CD4-positive, CD25-positive, alpha-beta regulatory T cell (primary cell): ENCODE results near the gene DNAJC28. TPM values are rescaled to one million over a fixed set of nuclear protein-coding genes. Genes with fewer than 3 reads are reported as not detected.
"Not testable (repeated sequence)": the region's sequence is repeated elsewhere in the genome, so short reads cannot be mapped to it uniquely, and the experiment has no call there.

ENCODE experiments used
- ATAC-seq, 2 donors: fragments of 150-1000 bp; cut with Tn5 transposase; one replicate each; pipeline ENCODE4 v1.10.0; 2021; ENCODE audit warnings: low read depth in 2 of 2, moderate number of reproducible peaks in 2 of 2, moderate library complexity in 1 of 2
- DNase-seq, 3 donors: peaks; one replicate each; pipeline versions ENCODE4 v3.0.0 to v3.0.0-alpha.2; 2012 to 2022; ENCODE audit warnings: mixed read lengths in 1 of 3
- H3K27ac ChIP-seq: one replicate; pipeline ENCODE4 v1.7.0; 2013; ENCODE audit warnings: mild to moderate bottlenecking, low read length; ENCODE audit not compliant: insufficient read depth, poor library complexity, severe bottlenecking
- H3K27me3 ChIP-seq: one replicate; pipeline ENCODE4 v1.7.0; 2013; ENCODE audit warnings: low read length; ENCODE audit not compliant: control insufficient read depth, insufficient read depth
- H3K36me3 ChIP-seq: one replicate; pipeline ENCODE4 v1.7.0; 2013; ENCODE audit warnings: mild to moderate bottlenecking, low read length, moderate library complexity; ENCODE audit not compliant: control insufficient read depth, insufficient read depth
- H3K4me1 ChIP-seq: 2 replicates; pipeline ENCODE4 v1.7.0; 2013; ENCODE audit warnings: mild to moderate bottlenecking, low read length; ENCODE audit not compliant: insufficient read depth, control insufficient read depth, poor library complexity, severe bottlenecking
- H3K4me3 ChIP-seq: one replicate; pipeline ENCODE4 v1.7.0; 2013; ENCODE audit warnings: low read depth, mild to moderate bottlenecking, low read length, moderate library complexity
- H3K9me3 ChIP-seq, 2 experiments: 1 replicate in 1 of 2; 2 replicates in 1 of 2; pipeline ENCODE4 v1.7.0; 2013; ENCODE audit warnings: low read length in 2 of 2, mild to moderate bottlenecking in 1 of 2, moderate library complexity in 1 of 2; ENCODE audit not compliant: control insufficient read depth in 2 of 2
- H3K27ac Mint-ChIP-seq, 3 donors: one replicate each; pipeline ENCODE4 v1.8.0; 2020 to 2022; ENCODE audit warnings: mild to moderate bottlenecking in 3 of 3, mixed read lengths in 3 of 3, moderate library complexity in 2 of 3
- H3K27me3 Mint-ChIP-seq: one replicate; pipeline ENCODE4 v1.8.0; 2022; ENCODE audit warnings: mild to moderate bottlenecking, mixed read lengths
- H3K36me3 Mint-ChIP-seq: one replicate; pipeline ENCODE4 v1.8.0; 2020; ENCODE audit warnings: mixed read lengths
- H3K4me1 Mint-ChIP-seq, 4 donors: one replicate each; pipeline ENCODE4 v1.8.0; 2020 to 2022; ENCODE audit warnings: mixed read lengths in 4 of 4, mild to moderate bottlenecking in 1 of 4
- H3K4me3 Mint-ChIP-seq, 4 donors: one replicate each; pipeline ENCODE4 v1.8.0; 2020 to 2022; ENCODE audit warnings: mild to moderate bottlenecking in 4 of 4, mixed read lengths in 4 of 4, moderate library complexity in 3 of 4
- H3K9me3 Mint-ChIP-seq, 7 donors: one replicate each; pipeline ENCODE4 v1.8.0; 2020 to 2022; ENCODE audit warnings: mixed read lengths in 7 of 7, mild to moderate bottlenecking in 3 of 7, moderate library complexity in 2 of 7
- polyA plus RNA-seq, 4 donors: library from polyadenylated mRNA; unstranded; fragments of 300-500 nt; fragmentation: Illumina TruSeq; gene quantifications; one replicate each; pipeline ENCODE4 v1.2.3, GENCODE V29; 2021
- total RNA-seq: library from RNA; stranded (reverse); gene quantifications from one replicate; pipeline ENCODE4 v1.2.3, GENCODE V29; 2022

The DNAJC28 gene
- total and polyA plus RNA-seq, 5 donors from 2014 or later = 0.17 to 0.78 (median 0.70) TPM

GRCh38 chr21:33469183-33469582 lies 22.3 kb downstream of the DNAJC28 start:
- ATAC-seq, H3K9me3 ChIP-seq, DNase-seq, H3K27me3 ChIP-seq, H3K4me3 ChIP-seq, H3K27ac ChIP-seq, H3K27ac Mint-ChIP-seq, H3K27me3 Mint-ChIP-seq, H3K9me3 Mint-ChIP-seq, H3K4me1 ChIP-seq: not testable (repeated sequence)
- peaks cover 16% of the 10 kb centered on the region for H3K36me3 ChIP-seq
- Mint-ChIP-seq H3K4me3 (peak overlapping the region in 1 of 4 donors; percentile 39), H3K4me1 (peaks cover 12 to 36% (median 15%) of the 10 kb centered on the region in 4 donors), H3K36me3 (peaks cover 18% of the 10 kb centered on the region)

GRCh38 chr21:33461538-33462250 lies 29.8 kb downstream of the DNAJC28 start:
- ATAC-seq = no peak
- Histone ChIP-seq H3K4me3 (no peak overlapping the region), H3K4me1 (no peaks in the 10 kb centered on the region), H3K27me3 (no peaks in the 10 kb centered on the region), H3K27ac (no peak overlapping the region), H3K36me3 (peaks cover 39% of the 10 kb centered on the region), H3K9me3 (no peaks in the 10 kb centered on the region)
- no peaks in the 10 kb centered on the region for H3K9me3 Mint-ChIP-seq
- H3K27me3 Mint-ChIP-seq = no peaks in the 10 kb centered on the region
- DNase-seq = no peak
- no peak overlapping the region for H3K4me3 Mint-ChIP-seq
- no peak overlapping the region for H3K27ac Mint-ChIP-seq
- H3K4me1 Mint-ChIP-seq = peaks cover 0 to 2% (median 0%) of the 10 kb centered on the region in 4 donors
- peaks cover 20% of the 10 kb centered on the region for H3K36me3 Mint-ChIP-seq

GRCh38 chr21:33458861-33459260 lies 32.7 kb downstream of the DNAJC28 start:
- Mint-ChIP-seq H3K27me3 (no peaks in the 10 kb centered on the region), H3K27ac (no peak overlapping the region), H3K36me3 (peaks cover 21% of the 10 kb centered on the region), H3K4me3 (no peak overlapping the region), H3K9me3 (no peaks in the 10 kb centered on the region), H3K4me1 (peaks cover 0 to 5% (median 1%) of the 10 kb centered on the region in 4 donors)
- H3K9me3 ChIP-seq = no peaks in the 10 kb centered on the region
- H3K4me1 ChIP-seq = no peaks in the 10 kb centered on the region
- no peak overlapping the region for H3K4me3 ChIP-seq
- H3K27ac ChIP-seq = no peak overlapping the region
- ATAC-seq = no peak
- no peak for DNase-seq
- peaks cover 44% of the 10 kb centered on the region for H3K36me3 ChIP-seq
- H3K27me3 ChIP-seq = no peaks in the 10 kb centered on the region

- no peak for DNase-seq
- no peaks in the 10 kb centered on the region for H3K4me1 ChIP-seq
- no peak for ATAC-seq
- H3K27ac Mint-ChIP-seq = peak overlapping the region in 1 of 3 donors; percentile 29
- H3K36me3 Mint-ChIP-seq = peaks cover 38% of the 10 kb centered on the region
- no peak overlapping the region for H3K27ac ChIP-seq
- peaks cover 0 to 5% (median under 1%) of the 10 kb centered on the region in 4 donors for H3K4me1 Mint-ChIP-seq
- no peaks in the 10 kb centered on the region for H3K9me3 ChIP-seq
- H3K27me3 Mint-ChIP-seq = no peaks in the 10 kb centered on the region
- H3K9me3 Mint-ChIP-seq = peaks cover 0 to 1% (median 0%) of the 10 kb centered on the region in 7 donors
- no peaks in the 10 kb centered on the region for H3K27me3 ChIP-seq
- no peak overlapping the region for H3K4me3 Mint-ChIP-seq
- no peak overlapping the region for H3K4me3 ChIP-seq
- H3K36me3 ChIP-seq = peaks cover 38% of the 10 kb centered on the region
Observed at GRCh38 chr21:33455686-33456446, 35.6 kb downstream of the DNAJC28 start.

GRCh38 chr21:33452362-33452761 lies 39.2 kb downstream of the DNAJC28 start:
- H3K27ac Mint-ChIP-seq = peak overlapping the region in 1 of 3 donors; percentile 80
- H3K4me3 Mint-ChIP-seq = no peak overlapping the region
- DNase-seq = no peak
- Histone ChIP-seq H3K4me3 (no peak overlapping the region), H3K9me3 (no peaks in the 10 kb centered on the region), H3K27ac (no peak overlapping the region), H3K4me1 (no peaks in the 10 kb centered on the region), H3K27me3 (no peaks in the 10 kb centered on the region), H3K36me3 (peaks cover 24% of the 10 kb centered on the region)
- peaks cover 0 to 1% (median 0%) of the 10 kb centered on the region in 7 donors for H3K9me3 Mint-ChIP-seq
- H3K27me3 Mint-ChIP-seq = no peaks in the 10 kb centered on the region
- H3K36me3 Mint-ChIP-seq = peaks cover 36% of the 10 kb centered on the region
- peaks cover 0 to 5% (median 0%) of the 10 kb centered on the region in 4 donors for H3K4me1 Mint-ChIP-seq
- no peak for ATAC-seq

GRCh38 chr21:33451634-33452071 lies 39.9 kb downstream of the DNAJC28 start:
- Mint-ChIP-seq H3K9me3 (peaks cover 0 to 1% (median 0%) of the 10 kb centered on the region in 7 donors), H3K36me3 (peaks cover 38% of the 10 kb centered on the region), H3K4me3 (no peak overlapping the region), H3K27me3 (no peaks in the 10 kb centered on the region), H3K27ac (peak overlapping the region in 2 of 3 donors; percentile 47 to 80), H3K4me1 (peaks cover 0 to 5% (median 0%) of the 10 kb centered on the region in 4 donors)
- Histone ChIP-seq H3K4me3 (no peak overlapping the region), H3K9me3 (no peaks in the 10 kb centered on the region), H3K27me3 (no peaks in the 10 kb centered on the region), H3K4me1 (no peaks in the 10 kb centered on the region), H3K27ac (no peak overlapping the region), H3K36me3 (peaks cover 24% of the 10 kb centered on the region)
- ATAC-seq = no peak
- DNase-seq = no peak

GRCh38 chr21:33449616-33450015 lies 41.9 kb downstream of the DNAJC28 start:
- peaks cover 38% of the 10 kb centered on the region for H3K36me3 Mint-ChIP-seq
- no peaks in the 10 kb centered on the region for H3K27me3 Mint-ChIP-seq
- H3K4me3 ChIP-seq = no peak overlapping the region
- peaks cover 11% of the 10 kb centered on the region for H3K36me3 ChIP-seq
- no peak overlapping the region for H3K4me3 Mint-ChIP-seq
- ATAC-seq = no peak
- DNase-seq = no peak
- peaks cover 3 to 6% (median 6%) of the 10 kb centered on the region in 4 donors for H3K4me1 Mint-ChIP-seq
- no peaks in the 10 kb centered on the region for H3K9me3 ChIP-seq
- no peaks in the 10 kb centered on the region for H3K27me3 ChIP-seq
- H3K27ac Mint-ChIP-seq = peak overlapping the region in 1 of 3 donors; percentile 82
- H3K9me3 Mint-ChIP-seq = peaks cover 0 to 1% (median 0%) of the 10 kb centered on the region in 7 donors
- no peak overlapping the region for H3K27ac ChIP-seq
- no peaks in the 10 kb centered on the region for H3K4me1 ChIP-seq
